WERI-Rb-1 (cell line): ENCODE data around the gene RRP8.

Experiments
- DNase-seq: peaks from one replicate; pipeline ENCODE4 v3.0.0-alpha.2; 2020
- H3K27ac ChIP-seq: fragments of 250-450 bp; sonication (Bioruptor Pico); 2 replicates; pipeline ENCODE4 v1.5.1; 2020; ENCODE audit warnings: mild to moderate bottlenecking, moderate library complexity
- H3K27me3 ChIP-seq: fragments of 250-450 bp; sonication (Bioruptor Pico); 2 replicates; pipeline ENCODE4 v1.5.1; 2021; ENCODE audit warnings: mild to moderate bottlenecking, low read depth, moderate library complexity; ENCODE audit not compliant: insufficient read depth, severe bottlenecking
- H3K36me3 ChIP-seq: fragments of 250-450 bp; sonication (Bioruptor Pico); 2 replicates; pipeline ENCODE4 v1.5.1; 2020; ENCODE audit warnings: mild to moderate bottlenecking, moderate library complexity
- H3K4me3 ChIP-seq: 2 replicates; pipeline ENCODE4 v1.5.1; 2011; ENCODE audit warnings: low read depth, mild to moderate bottlenecking, control low read depth, low read length
- H3K9me3 ChIP-seq: fragments of 250-450 bp; sonication (Bioruptor Pico); 2 replicates; pipeline ENCODE4 v1.5.1; 2021; ENCODE audit warnings: mild to moderate bottlenecking, moderate library complexity; ENCODE audit not compliant: severe bottlenecking
- CTCF ChIP-seq: IDR thresholded peaks from 2 replicates; pipeline ENCODE4 v1.5.1; 2011; ENCODE audit warnings: low read depth, mild to moderate bottlenecking, control low read depth, inconsistent platforms, low read length

RRP8 gene

GRCh38 chr11:6565325-6565724, 38.1 kb downstream of the RRP8 start:
- TF ChIP-seq CTCF, result no peak
- DNase-seq, result no peak
- no peak overlapping the region for H3K4me3 ChIP-seq
- no peaks in the 10 kb centered on the region for H3K9me3 ChIP-seq
- H3K27ac ChIP-seq, result no peak overlapping the region
- H3K36me3 ChIP-seq, result no peaks in the 10 kb centered on the region
- H3K27me3 ChIP-seq, result no peaks in the 10 kb centered on the region

- DNase-seq, result no peak
- TF ChIP-seq CTCF, result no peak
- Histone ChIP-seq H3K27ac (no peak overlapping the region), H3K36me3 (no peaks in the 10 kb centered on the region), H3K9me3 (no peaks in the 10 kb centered on the region), H3K4me3 (no peak overlapping the region), H3K27me3 (no peaks in the 10 kb centered on the region)
These were observed 39.7 kb downstream of the RRP8 start for GRCh38 chr11:6563667-6564066.

GRCh38 chr11:6563121-6563619, 40.2 kb downstream of the RRP8 start:
- H3K27me3 ChIP-seq, result no peaks in the 10 kb centered on the region

GRCh38 chr11:6561288-6561687, 42.1 kb downstream of the RRP8 start:
- Histone ChIP-seq H3K27ac (no peak overlapping the region), H3K27me3 (no peaks in the 10 kb centered on the region), H3K9me3 (no peaks in the 10 kb centered on the region), H3K4me3 (no peak overlapping the region), H3K36me3 (no peaks in the 10 kb centered on the region)
- no peak for DNase-seq
- no peak for TF ChIP-seq CTCF

More at GRCh38 chr11:6563121-6563619, 40.2 kb downstream of the RRP8 start:
- no peak for TF ChIP-seq CTCF
- no peaks in the 10 kb centered on the region for H3K36me3 ChIP-seq
- H3K4me3 ChIP-seq, result no peak overlapping the region
- H3K27ac ChIP-seq, result no peak overlapping the region
- DNase-seq, result no peak
- H3K9me3 ChIP-seq, result no peaks in the 10 kb centered on the region

- Histone ChIP-seq H3K9me3 (no peaks in the 10 kb centered on the region), H3K27me3 (no peaks in the 10 kb centered on the region), H3K4me3 (no peak overlapping the region), H3K36me3 (no peaks in the 10 kb centered on the region), H3K27ac (no peak overlapping the region)
- TF ChIP-seq CTCF, result no peak
- no peak for DNase-seq
These were observed 44.0 kb downstream of the RRP8 start for GRCh38 chr11:6559369-6559768.
